GM18526 (cell line): ENCODE measurements around the gene FAM9B.

Experiments
- POLR2A ChIP-seq: IDR thresholded peaks from 3 replicates; pipeline ENCODE4 v1.6.1; 2011; ENCODE audit not compliant: insufficient read length; ENCODE audit errors: extremely low read depth

FAM9B gene

DNA sequence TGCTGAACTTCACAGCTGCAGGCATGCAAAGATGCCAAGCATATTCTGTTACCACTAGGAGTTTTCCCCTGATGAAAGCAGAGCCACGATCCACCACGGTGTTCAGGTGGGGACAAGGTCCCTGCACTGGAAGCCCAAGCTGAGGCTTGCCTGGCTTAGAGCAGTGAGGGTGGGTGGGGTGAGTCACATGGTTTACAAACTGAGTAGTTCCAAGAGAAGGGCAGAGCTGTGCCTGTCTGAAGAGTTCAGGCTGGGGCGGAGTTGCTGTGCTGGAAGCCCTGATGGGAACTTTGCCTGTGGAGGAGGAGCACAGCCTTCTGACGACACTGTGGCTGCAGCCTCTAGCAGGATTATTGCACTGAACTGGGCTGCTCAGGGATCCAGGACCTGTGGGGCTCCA lies 45.5 kb downstream of the FAM9B start:
- no peak for TF ChIP-seq POLR2A

DNA sequence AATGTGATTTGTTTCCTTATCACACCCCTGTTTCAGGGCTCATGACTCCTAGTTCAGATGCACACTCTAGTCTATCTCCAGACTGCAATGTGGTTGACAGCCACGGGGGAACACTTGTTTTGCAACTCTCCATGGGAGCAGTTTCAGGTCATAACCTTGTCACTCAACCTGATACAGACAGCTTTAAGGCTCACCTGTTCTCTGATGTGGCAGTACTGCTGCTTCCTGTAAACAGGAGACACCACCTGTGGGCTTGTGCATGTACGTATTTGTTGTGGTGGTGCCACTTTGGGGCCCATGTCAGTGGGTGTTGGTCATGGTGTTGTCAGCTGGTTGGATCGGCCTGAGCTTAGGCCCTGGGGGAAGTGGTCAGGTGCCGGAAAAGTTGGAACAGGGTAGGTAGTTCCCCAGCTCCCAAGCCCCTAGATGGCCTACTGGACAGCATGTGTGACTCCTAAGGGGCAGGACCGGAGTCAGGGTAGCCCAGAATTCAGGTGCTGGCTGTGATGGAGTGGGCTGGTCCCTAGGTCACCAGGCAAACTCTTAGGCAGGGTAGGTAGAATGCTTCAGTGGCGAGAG lies 46.2 kb downstream of the FAM9B start:
- TF ChIP-seq POLR2A: no peak

DNA sequence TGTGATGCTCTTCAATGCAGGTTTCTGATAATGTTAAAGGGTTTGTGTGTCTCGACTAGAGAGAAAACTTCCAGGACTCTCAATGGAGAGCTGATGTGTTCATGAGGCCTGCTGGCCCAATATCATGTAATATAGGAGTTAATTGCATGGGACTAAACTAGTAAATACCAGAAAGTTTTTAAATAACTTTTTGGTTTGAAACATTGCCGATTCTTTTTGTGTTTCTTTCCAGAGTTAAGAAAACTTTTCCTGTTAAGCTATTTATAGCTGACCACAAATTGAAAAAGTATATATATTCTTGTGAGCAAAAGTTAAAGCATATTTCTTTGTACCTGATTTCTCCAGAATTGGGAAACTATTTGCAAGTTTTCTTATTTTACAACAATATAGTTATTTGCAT lies 49.7 kb downstream of the FAM9B start:
- no peak for TF ChIP-seq POLR2A

- TF ChIP-seq POLR2A: no peak
Measured at GRCh38 chrX:8981723-8982122, 52.2 kb downstream of the FAM9B start.

GRCh38 chrX:8980756-8981155 lies 53.2 kb downstream of the FAM9B start:
- no peak for TF ChIP-seq POLR2A
